Measurements from ENCODE around the gene PCED1A. TPM values are rescaled to one million over a fixed set of nuclear protein-coding genes. Genes with fewer than 3 reads are reported as not detected.

Gene PCED1A
- total RNA-seq, 2 donors from 2014 or later = 40.2 to 46.5 TPM

DNA sequence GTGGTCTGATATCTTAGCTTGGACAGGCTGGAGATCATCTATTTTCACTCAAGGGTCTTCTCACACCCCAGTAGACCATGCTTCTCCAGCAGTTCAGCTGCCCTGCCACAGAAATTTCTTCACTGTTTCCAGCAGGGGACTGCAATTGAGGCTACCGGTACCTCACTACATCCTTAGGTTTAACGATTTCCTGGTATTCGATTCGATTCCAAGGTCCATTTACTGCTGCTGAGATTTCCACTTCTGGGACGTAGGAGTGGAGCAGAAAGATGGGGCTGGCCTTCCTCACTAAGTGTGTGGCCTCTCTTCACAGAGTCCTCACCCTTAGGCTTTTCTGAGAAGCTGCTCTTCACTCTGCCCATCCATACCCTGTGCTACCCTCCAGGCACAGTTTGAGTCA is 6.2 kb upstream of the PCED1A start:
- no peaks in the 10 kb centered on the region for H3K4me1 ChIP-seq (ENCODE audit: control insufficient read depth, insufficient read depth, low read length)
- Mint-ChIP-seq H3K9me3 (no peaks in the 10 kb centered on the region), H3K4me1 (peaks cover 2% of the 10 kb centered on the region), H3K4me3 (no peak overlapping the region), H3K27ac (no peak overlapping the region), H3K27me3 (ENCODE audit: insufficient read depth) (no peaks in the 10 kb centered on the region), H3K36me3 (ENCODE audit: low read depth) (peaks cover 5% of the 10 kb centered on the region)
- no peaks in the 10 kb centered on the region for H3K36me3 ChIP-seq (ENCODE audit: control insufficient read depth, insufficient read depth, low read length)
- no peak overlapping the region for H3K27ac ChIP-seq (ENCODE audit: low read depth, low read length)
- DNase-seq = no peak
- no peaks in the 10 kb centered on the region for H3K9me3 ChIP-seq (ENCODE audit: control insufficient read depth, low read length)
- no peaks in the 10 kb centered on the region for H3K27me3 ChIP-seq (ENCODE audit: control insufficient read depth, insufficient read depth, low read length, poor library complexity, severe bottlenecking)
- 95 to 97% methylated on average over 5 of the region's 5 CpGs for WGBS, 2 experiments (ENCODE audit: insufficient coverage in 1 of 2, insufficient read length in 1 of 2)
- no peak overlapping the region for H3K9ac ChIP-seq (ENCODE audit: extremely low read depth, low read length, poor library complexity, severe bottlenecking)
- H3K4me3 ChIP-seq (ENCODE audit: low read length) = no peak overlapping the region
- no peak for TF ChIP-seq CTCF (conservative IDR thresholded peaks at IDR 0.05)

GRCh38 chr20:2845607-2846006 is 5.2 kb upstream of the PCED1A start:
- Histone ChIP-seq H3K4me1 (ENCODE audit: control insufficient read depth, insufficient read depth, low read length) (no peaks in the 10 kb centered on the region), H3K36me3 (ENCODE audit: control insufficient read depth, insufficient read depth, low read length) (no peaks in the 10 kb centered on the region), H3K27ac (ENCODE audit: low read depth, low read length) (no peak overlapping the region), H3K27me3 (ENCODE audit: control insufficient read depth, insufficient read depth, low read length, poor library complexity, severe bottlenecking) (no peaks in the 10 kb centered on the region), H3K9me3 (ENCODE audit: control insufficient read depth, low read length) (no peaks in the 10 kb centered on the region), H3K9ac (ENCODE audit: extremely low read depth, low read length, poor library complexity, severe bottlenecking) (no peak overlapping the region), H3K4me3 (ENCODE audit: low read length) (no peak overlapping the region)
- Mint-ChIP-seq H3K36me3 (ENCODE audit: low read depth) (peaks cover 5% of the 10 kb centered on the region), H3K4me3 (no peak overlapping the region), H3K27me3 (ENCODE audit: insufficient read depth) (no peaks in the 10 kb centered on the region), H3K9me3 (no peaks in the 10 kb centered on the region), H3K27ac (no peak overlapping the region), H3K4me1 (peaks cover 2% of the 10 kb centered on the region)
- 100% methylated on average over 1 of the region's 2 CpGs; no CpG with 5 or more reads in 1 of the 2 experiments for WGBS, 2 experiments (ENCODE audit: insufficient coverage in 1 of 2, insufficient read length in 1 of 2)
- no peak for TF ChIP-seq CTCF (conservative IDR thresholded peaks at IDR 0.05)
- DNase-seq = no peak

- Histone ChIP-seq H3K4me3 (ENCODE audit: low read length) (peak overlapping the region; percentile 89), H3K4me1 (ENCODE audit: control insufficient read depth, insufficient read depth, low read length) (no peaks in the 10 kb centered on the region), H3K36me3 (ENCODE audit: control insufficient read depth, insufficient read depth, low read length) (no peaks in the 10 kb centered on the region), H3K9me3 (ENCODE audit: control insufficient read depth, low read length) (no peaks in the 10 kb centered on the region), H3K9ac (ENCODE audit: extremely low read depth, low read length, poor library complexity, severe bottlenecking) (peak overlapping the region; percentile 49), H3K27ac (ENCODE audit: low read depth, low read length) (no peak overlapping the region), H3K27me3 (ENCODE audit: control insufficient read depth, insufficient read depth, low read length, poor library complexity, severe bottlenecking) (no peaks in the 10 kb centered on the region)
- Mint-ChIP-seq H3K9me3 (no peaks in the 10 kb centered on the region), H3K27ac (no peak overlapping the region), H3K36me3 (ENCODE audit: low read depth) (peaks cover 29% of the 10 kb centered on the region), H3K4me3 (peak overlapping the region; percentile 76), H3K27me3 (ENCODE audit: insufficient read depth) (peaks cover 12% of the 10 kb centered on the region), H3K4me1 (no peaks in the 10 kb centered on the region)
- no peak for TF ChIP-seq CTCF (conservative IDR thresholded peaks at IDR 0.05)
- 5 to 10% methylated on average over 22 to 33 of the region's 33 CpGs for WGBS, 2 experiments (ENCODE audit: insufficient coverage in 1 of 2, insufficient read length in 1 of 2)
- DNase-seq = peak; percentile 81
Measured at GRCh38 chr20:2840967-2841531, 594 bp upstream of the PCED1A start.

Measured in endodermal cell (in vitro differentiated cells).